Fibroblast of lung (primary cell): Measurements from ENCODE around the gene MTNR1A.

ENCODE experiments used
- EZH2 ChIP-seq: IDR thresholded peaks from 2 replicates; pipeline ENCODE4 v1.5.1; 2012; ENCODE audit warnings: low read length, control low read depth, mild to moderate bottlenecking; ENCODE audit errors: missing control alignments
- TF ChIP-seq, protein P1 (sequence below), 2 donors: IDR thresholded peaks in 1 of 2; conservative IDR thresholded peaks in 1 of 2; 1 replicate in 1 of 2; 2 replicates in 1 of 2; pipeline ENCODE4 v1.5.1; 2011 to 2012; ENCODE audit warnings: low read length in 2 of 2, control low read depth in 1 of 2, inconsistent platforms in 1 of 2, low read depth in 1 of 2, mild to moderate bottlenecking in 1 of 2

DNA sequence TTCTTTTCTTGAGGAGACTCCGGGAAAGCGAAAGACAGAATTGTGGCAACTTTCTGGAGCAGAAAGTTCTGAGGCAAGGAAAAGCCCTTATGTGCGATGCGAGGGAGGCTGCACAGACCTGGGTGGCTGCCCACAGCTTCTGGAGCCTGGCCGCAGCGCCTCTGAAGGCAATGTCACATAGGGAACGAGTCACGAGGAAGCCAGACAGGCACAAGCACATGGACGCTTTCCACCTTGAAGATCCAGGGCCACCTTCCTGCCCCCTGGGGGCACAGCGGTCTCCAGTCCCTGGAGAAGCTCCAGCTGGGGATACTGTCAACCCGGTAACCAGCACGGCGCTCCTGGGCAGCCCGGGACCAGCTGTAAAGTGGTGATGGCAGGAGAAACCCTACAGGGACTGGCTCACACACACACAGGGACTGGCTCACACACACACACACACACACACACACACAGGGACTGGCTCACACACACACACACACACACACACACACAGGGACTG, 69.8 kb downstream of the MTNR1A start:
- TF ChIP-seq EZH2 = no peak
- TF ChIP-seq, protein P1, sequence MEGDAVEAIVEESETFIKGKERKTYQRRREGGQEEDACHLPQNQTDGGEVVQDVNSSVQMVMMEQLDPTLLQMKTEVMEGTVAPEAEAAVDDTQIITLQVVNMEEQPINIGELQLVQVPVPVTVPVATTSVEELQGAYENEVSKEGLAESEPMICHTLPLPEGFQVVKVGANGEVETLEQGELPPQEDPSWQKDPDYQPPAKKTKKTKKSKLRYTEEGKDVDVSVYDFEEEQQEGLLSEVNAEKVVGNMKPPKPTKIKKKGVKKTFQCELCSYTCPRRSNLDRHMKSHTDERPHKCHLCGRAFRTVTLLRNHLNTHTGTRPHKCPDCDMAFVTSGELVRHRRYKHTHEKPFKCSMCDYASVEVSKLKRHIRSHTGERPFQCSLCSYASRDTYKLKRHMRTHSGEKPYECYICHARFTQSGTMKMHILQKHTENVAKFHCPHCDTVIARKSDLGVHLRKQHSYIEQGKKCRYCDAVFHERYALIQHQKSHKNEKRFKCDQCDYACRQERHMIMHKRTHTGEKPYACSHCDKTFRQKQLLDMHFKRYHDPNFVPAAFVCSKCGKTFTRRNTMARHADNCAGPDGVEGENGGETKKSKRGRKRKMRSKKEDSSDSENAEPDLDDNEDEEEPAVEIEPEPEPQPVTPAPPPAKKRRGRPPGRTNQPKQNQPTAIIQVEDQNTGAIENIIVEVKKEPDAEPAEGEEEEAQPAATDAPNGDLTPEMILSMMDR (conservative IDR thresholded peaks at IDR 0.05 in 1 of 2, IDR thresholded peaks at IDR 0.05 in 1 of 2; ENCODE audit: low read depth in 1 of 2, low read length in 2 of 2) = peak in 1 of 2 donors; percentile 3
